GM21619 (cell line): ENCODE results near the gene PRDM16.

Source experiments
- ATAC-seq: cut with Tn5 transposase; IDR thresholded peaks from one replicate; pipeline ENCODE4 v1.9.1; 2021; ENCODE audit not compliant: unreplicated experiment

Gene PRDM16

DNA sequence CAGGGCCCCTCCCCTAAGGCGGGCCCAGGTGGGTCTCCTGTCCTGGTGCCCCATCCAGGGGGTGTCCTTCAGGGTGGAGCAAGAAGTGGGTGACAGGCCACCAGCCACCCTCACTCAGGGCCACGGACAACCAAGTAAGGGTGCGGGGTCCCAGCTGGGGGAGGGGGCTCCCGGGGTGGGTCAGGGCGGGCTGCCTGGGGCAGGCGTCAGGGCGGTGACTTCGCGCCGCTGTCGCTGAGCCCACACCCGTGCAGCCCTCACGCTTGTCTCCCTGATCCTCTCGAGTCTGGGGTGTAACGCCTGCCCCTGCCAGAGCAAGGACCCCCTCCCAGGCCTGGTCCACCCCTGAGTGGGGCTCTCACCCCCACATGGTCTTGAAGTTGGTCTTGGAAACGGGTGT is 407.7 kb downstream of the PRDM16 start:
- ATAC-seq = no peak

DNA sequence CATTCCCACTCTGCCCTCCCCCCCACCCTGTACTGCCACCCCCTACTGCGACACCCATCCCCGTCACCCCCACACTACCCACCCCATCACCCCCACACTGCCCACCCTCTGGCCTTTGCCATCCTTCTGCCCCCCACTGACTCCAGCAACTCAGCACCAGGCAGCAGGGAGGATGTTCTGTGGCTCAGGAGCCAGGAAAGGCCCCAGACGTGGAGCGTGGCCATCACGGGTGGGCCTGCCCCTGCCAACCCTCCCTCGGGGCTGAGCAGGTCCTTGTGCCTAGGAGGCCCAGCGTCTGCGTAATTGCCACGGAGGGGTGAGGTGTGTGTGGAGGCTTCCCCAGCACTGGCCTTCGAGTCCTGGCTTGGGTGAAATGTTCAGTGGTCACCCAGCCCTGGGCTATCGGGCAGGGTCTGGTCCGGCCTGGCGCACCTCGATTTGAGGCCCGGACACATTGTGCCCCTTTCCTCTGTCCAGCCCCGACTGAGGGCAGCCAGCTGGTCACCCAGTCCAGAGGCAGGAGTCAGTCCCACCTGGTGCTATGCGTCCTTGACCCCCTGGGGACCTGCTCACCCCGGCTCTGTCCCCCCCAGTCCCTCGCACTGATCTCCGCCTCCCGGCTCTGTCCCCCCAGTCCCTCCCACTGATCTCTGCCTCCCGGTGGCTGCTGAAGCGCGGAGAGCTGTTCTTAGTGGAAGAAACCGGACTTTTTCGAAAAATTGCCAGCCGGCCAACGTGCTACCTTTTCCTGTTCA is 408.4 kb downstream of the PRDM16 start:
- no peak for ATAC-seq

DNA sequence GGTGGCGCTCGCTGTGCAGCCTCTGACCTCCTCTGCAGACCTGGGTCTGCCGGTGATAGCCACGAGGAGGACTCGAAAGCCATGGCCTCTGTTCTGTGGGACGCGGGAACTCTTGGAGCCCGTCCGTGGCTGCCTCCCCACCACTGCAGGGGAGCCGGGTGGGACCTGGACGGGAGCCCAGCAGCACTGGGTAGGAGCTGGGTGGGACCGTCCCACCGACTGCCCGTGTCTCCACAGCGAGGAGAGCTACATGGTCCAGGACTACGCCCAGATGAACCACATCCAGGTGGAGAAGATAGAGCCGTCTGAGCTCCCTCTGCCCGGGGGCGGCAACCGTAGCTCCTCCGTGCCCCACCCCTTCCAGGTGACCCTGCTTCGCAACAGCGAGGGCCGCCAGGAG is 409.2 kb downstream of the PRDM16 start:
- ATAC-seq = no peak

DNA sequence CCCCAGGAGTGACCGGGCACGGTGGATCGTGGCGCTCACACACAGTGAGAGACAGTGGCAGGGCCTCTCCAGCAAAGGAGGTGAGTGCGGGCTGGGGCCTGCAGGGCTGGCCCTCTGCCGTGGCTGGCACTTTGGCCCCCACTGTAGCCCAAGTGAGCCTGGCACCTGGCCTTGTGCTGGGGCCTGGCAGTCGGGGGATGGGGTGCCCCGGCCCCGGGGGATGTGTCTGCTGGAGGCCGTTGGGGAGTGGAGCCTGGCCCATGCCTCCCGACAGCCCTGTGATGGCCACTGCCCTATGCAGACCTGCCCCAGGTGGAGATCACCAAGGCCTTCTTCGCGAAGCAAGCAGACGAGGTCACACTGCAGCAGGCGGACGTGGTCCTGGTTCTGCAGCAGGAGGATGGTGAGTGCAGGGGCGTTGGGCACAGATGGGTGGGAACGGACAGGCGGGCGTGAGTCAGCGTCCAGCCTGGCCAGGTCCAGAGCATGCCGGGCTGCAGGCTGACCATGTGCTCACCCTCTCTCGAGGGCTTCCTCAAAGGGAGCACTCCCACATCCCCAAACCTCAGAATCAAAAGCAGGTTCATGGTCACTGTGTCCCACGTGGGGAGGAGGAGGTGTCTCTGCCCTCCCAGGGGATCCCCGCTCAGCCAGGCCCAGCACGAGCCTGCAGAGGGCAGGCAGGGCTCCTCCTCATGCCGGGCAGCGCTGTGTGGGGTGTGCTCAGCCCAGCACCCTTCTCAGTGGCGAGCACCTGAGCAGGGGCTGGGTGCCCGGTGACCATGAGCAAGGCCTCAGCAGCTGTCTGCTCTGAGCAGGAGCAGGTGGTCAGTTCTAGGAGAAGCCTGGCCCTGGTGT is 410.7 kb downstream of the PRDM16 start:
- no peak for ATAC-seq

DNA sequence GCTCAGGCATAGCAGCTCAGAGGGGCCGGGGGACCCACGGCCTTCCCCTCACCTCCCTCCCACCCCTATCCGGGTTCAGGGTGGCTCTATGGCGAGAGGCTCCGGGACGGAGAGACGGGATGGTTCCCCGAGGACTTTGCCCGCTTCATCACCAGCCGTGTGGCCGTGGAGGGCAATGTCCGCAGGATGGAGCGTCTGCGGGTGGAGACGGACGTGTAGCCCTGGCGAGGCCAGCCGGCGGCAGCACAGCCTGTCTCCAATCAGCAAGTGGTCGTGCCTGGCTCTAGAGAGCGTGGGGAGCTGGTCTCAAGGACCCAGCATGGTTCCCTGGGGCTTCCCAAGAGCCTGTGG is 411.3 kb downstream of the PRDM16 start:
- no peak for ATAC-seq

DNA sequence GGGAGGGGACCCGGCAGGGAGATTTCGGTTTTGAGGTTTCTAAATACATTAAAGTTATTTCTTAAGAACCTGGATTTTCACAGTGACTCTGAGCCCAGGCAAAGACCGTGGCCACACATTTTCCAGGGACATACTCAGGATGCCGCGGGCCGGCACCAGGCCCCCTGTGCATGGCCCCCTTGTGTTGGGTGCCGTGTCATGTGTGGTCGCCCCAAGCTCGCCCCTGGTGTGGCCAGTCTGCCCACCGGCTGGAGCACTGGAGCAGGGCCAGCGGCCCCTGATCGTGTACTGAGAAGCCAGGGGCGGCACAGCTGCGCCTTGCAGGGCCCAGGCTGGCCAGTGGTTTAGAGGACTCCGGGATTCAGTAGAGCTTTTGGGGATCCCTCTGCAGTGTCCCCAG is 412.0 kb downstream of the PRDM16 start:
- no peak for ATAC-seq

DNA sequence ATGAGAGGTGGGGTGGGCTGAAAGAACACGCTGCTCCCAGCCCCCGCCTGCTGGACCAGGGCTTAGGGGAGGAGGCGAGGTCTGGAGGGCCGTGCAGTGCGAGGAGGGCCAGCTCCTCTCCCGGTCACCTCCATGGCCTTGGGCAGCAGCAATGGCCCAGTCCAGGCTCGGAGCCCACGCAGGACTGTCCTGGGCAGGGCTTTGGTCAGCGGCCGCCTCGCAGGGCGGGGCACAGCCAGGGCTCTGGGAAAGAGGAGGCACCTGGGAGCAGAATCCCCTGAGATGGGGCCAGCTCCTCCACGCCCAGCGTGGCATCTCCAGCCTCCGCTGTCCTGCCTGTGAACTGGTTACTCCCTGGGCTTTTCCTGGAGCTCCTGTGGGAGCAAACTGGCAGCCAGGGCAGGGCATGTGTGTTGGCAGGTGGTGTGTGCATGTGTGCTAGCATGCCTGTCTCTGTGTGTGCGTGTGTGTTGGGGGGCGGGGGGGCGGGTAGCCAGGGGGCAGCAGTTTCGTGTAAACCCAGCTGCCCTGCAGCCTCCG is 412.9 kb downstream of the PRDM16 start:
- no peak for ATAC-seq

DNA sequence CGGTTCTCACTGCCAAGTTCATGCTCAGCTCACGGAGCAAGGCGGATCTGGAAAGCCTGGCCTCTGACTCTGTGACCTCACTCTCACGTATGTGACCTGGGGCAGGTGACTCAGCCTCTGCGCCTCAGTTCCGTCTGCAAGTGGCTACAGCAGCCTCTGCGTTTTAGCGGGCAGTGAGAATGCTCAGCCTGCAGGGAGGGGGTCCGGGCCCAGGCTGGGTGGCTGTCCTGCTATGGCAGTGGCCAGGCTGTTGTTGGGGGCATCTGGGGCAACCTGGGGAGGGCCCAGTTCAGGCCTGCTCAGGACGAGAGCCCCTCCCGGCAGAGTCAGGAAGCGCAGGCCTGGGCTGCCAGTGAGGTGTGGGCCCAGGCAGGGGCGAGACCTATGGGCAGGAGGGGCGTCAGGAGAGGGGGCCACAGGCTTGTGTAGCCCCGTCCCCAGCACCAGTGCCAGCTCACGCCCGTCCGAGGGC is 413.4 kb downstream of the PRDM16 start:
- no peak for ATAC-seq

DNA sequence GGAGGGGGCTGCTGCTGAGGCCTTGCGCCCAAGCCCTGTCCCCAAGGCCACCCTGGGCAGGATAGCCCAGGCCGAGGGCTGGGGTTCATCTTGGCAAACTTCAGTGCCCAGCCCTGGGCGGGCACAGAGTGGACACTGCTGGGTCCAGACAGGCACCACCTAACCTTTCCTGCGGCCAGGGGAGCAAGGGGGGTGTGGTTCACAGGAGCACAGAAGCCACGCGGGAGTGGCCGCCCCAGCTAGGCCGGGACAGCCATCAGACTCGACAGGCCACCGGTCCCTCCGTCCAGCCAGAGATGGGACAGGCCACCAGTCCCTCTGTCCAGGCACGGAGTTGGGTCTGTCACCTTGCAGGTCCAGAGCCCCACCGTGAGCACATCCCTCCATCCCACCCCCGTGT is 414.4 kb downstream of the PRDM16 start:
- ATAC-seq = no peak

DNA sequence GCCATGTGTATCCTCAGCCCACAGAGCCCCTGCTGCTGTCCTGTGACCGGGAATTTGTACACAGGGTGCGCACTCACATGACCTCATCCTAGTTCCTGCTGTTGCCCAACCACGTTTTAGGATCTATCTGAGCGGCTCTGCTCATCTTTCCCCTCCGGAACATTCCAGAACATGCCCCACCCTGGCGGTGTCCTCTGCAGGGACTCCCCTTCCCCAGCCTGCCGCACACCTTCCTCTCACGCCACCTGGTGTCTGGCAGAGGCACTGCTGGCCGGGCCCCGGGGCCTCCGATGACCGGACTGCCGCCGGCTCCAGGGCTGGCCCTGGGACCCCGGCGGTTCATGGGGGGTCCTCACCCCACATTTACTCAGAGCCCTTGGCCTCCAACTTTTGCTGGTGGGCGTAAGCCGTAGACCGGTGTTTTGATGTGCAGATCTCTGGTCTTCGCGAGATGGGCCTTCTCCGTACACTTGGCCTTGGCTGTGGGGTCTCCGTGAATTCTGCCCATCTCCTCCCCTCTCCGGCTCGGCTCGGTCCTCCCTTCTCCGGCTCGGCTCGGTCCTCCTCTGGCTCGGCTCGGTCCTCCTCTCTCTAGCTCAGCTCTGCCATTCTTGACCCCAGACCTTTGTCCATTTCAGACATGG is 414.9 kb downstream of the PRDM16 start:
- no peak for ATAC-seq

DNA sequence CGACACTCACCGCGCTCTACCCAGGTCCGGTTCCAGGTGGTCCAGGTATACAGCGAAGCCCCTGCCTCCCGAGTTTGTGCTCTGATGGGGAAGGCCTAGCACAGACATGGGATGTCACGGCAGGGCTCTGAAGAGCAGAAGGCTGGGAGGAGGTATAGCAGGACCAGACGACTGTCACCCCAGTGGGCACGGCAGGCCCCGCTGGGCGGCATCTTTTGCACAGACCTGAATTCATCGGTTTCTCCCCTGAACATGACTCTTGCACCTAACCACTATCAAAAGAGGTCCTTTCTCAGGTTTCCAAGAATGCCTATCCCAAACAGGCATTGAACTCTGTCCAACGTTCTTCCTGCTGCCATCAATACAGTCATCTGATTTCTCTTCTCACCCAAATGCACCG is 416.0 kb downstream of the PRDM16 start:
- no peak for ATAC-seq
